Measurements from ENCODE around the gene FMN1.

The FMN1 gene

GRCh38 chr15:32879980-32880379 is 314.5 kb downstream of the FMN1 start:
- DNase-seq (ENCODE audit: low read depth), result no peak
- no peak overlapping the region for H3K4me3 ChIP-seq (ENCODE audit: low read depth, low read length)

DNA sequence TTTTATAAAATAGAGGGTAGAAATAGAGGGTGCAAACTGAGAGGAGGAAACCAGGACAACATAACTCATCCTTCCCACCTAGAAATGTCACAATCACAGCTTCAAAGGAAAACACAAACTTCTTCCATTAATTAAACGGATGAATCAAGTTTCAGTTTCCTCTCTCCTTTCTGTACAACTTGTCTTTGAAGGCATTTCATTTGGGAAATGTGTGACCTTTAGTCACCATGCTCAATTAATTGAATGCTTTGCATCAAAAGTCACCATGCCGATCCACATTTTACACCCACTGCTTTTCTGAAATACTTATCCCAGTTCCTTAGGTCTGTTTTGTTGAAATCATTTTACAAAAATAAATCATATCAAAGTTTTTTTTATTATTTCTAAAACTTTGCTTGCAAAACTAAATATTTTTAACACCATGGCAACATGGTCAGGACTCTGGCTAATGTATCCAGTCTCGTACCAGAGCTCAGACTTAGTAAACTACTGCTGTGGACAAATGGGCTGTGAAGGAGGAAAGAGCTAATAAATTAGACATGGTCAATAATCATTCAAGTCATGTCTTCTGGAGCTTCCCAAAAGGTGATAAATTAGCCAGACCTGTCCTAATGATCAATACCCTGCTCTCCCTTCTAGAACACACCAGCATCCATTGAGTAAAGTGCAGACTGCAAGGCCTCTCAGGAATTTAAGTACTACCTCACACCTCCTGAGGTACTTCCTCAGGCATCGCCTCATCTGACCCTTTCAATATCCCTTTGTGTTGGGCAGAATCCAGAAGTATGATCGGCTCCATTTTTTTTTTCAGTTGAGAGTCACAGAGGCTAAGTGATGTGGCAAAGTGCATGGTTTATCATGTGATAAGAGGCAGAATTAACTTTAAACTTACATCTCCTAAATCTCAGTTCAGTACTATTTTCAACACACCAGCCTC is 315.4 kb downstream of the FMN1 start:
- H3K4me3 ChIP-seq (ENCODE audit: low read depth, low read length), result no peak overlapping the region
- DNase-seq (ENCODE audit: low read depth), result no peak

DNA sequence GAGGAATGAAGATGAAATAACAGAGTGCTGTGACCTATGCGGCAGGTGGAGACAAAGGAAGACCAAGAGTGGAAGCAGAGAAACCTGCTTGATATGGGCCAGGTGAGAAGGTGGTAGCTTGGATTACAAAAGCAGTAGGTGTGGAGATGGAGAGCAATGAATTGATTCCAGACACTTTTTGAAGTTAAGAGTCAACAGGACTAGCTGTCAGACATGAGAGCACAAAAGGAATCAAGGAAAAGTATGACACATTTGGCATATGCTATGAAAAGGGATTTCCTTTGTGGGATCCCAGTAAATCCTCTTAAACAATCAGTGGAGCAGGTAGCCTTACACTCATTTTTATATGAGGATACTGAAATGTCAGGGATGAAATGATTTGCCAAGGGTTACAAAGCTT is 316.2 kb downstream of the FMN1 start:
- no peak for DNase-seq (ENCODE audit: low read depth)
- H3K4me3 ChIP-seq (ENCODE audit: low read depth, low read length), result no peak overlapping the region

DNA sequence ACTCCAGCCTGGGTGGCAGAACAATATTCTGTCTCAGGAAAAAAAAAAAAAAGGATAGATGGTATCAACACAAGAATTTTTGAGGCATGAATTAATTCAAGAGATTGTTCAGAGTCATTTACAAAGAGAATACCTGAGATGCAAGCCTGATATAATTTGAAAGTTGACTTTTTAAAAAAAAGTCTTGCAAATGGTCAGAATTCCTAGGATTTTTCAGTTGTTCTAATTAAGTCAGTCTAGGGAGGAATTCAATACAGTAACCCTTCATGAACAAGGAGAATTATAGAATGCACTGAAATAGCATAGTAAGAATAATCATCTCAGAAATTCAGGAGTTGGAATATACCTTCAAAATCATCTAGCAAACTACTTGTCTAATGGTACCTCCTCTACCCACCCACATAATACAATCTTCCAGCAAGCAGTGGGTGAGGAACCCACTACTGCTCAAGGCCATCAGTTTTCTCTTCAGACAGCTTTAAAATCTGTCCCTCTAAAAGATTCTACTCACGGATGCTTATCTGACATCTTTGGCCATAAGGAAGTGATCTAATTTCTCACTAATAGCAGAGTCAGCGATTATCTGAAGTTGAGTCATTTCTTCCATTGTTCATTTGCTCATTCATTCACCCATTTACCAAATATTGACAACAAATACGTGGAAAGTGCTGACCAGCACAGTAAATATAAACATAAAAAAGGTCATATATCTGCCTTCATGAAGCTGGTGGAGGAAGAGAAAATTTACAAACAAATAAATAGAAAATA is 317.1 kb downstream of the FMN1 start:
- H3K4me3 ChIP-seq (ENCODE audit: low read depth, low read length), result no peak overlapping the region
- DNase-seq (ENCODE audit: low read depth), result no peak

DNA sequence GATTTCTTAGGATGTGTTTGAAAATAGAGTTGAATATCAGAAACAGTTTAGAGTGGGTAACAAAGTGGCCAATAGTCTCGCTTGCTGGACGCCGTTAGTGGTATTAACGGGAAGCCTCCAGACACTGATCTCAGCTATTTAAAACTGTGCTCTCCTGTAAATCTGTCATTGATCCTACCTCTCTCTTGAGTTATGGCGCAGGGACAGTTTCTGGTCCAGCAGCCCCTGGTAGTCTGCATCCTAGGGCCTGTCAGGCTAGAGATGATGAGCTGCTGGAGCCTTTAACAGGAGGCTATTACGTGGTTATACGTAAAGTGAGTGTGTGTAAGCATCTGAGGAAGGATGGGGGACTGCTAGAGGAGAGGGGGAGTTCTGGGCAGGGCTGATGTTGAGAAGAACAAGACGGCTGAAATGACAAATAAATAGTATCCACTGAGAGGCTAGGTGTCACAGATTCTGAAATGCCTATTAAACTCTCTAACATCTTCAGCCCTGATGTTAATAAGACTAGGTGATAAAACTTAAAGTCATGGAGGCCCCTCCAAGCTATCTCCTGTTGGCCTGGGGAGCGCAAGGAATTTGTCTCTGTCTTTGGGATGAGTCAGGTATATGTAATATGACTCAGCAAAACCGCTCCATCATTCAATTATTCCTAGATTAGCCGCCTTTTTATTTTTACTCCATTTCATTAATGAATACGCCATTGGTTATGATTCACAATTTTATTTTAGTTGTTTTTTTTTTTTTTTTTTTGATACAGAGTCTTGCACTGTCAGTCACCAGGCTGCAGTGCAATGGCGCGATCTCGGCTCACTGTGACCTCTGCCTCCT is 321.0 kb downstream of the FMN1 start:
- no peak for DNase-seq (ENCODE audit: low read depth)
- H3K4me3 ChIP-seq (ENCODE audit: low read depth, low read length), result no peak overlapping the region

DNA sequence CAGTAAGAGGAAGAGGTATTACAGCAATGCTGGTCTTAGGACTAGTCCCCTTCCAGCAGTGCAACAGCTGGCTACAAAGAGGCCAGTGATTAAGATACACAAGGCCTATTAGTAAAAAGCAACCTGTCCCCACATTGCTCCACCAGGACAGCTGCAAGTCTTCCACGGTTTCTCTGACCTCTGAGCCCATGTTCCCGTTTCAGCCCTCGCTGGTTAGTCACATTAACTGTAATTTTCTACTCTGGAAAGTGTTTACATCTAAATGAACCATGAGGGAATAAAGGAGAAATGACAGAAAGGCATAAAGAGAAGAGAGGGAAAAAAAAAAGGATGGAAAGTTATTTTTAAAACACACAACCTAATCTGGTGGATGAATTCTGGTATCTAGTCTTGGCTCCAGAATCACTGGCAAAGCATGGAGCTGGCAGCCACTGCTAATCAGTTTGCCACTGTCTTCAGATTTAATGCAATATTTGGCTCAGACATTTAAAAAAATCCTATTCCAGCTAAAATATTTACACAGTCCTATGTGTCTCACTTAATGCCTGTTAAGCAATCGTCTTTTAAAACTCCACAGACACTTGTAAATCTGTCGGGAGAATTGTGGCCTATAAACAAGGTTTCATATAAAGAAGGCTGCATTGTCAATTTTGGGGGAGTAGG is 321.8 kb downstream of the FMN1 start:
- DNase-seq (ENCODE audit: low read depth), result peak; percentile 86
- H3K4me3 ChIP-seq (ENCODE audit: low read depth, low read length), result no peak overlapping the region

GRCh38 chr15:32871883-32872282 is 322.6 kb downstream of the FMN1 start:
- no peak overlapping the region for H3K4me3 ChIP-seq (ENCODE audit: low read depth, low read length)
- DNase-seq (ENCODE audit: low read depth), result no peak

- DNase-seq (ENCODE audit: low read depth), result peak; percentile 91
- no peak overlapping the region for H3K4me3 ChIP-seq (ENCODE audit: low read depth, low read length)
Measured at GRCh38 chr15:32870240-32871033, 324.1 kb downstream of the FMN1 start.

GRCh38 chr15:32869776-32870175 is 324.7 kb downstream of the FMN1 start:
- no peak for DNase-seq (ENCODE audit: low read depth)
- no peak overlapping the region for H3K4me3 ChIP-seq (ENCODE audit: low read depth, low read length)

DNA sequence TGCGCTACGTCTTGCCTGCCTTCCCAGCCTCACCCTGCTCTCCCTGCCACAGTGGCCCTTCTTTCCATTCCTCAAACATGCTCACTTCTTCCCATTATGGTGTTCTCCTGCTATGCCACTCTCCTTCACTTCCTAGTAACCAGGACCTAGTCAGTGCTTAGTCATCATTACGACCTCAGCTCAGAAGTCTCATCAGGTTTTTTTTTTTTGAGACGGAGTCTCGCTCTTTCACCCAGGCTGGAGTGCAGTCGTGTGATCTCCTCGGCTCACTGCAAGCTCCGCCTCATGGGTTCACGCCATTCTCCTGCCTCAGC is 327.2 kb downstream of the FMN1 start:
- DNase-seq (ENCODE audit: low read depth), result no peak
- H3K4me3 ChIP-seq (ENCODE audit: low read depth, low read length), result no peak overlapping the region

- no peak for DNase-seq (ENCODE audit: low read depth)
- no peak overlapping the region for H3K4me3 ChIP-seq (ENCODE audit: low read depth, low read length)
Measured at GRCh38 chr15:32866454-32867312, 327.8 kb downstream of the FMN1 start.

DNA sequence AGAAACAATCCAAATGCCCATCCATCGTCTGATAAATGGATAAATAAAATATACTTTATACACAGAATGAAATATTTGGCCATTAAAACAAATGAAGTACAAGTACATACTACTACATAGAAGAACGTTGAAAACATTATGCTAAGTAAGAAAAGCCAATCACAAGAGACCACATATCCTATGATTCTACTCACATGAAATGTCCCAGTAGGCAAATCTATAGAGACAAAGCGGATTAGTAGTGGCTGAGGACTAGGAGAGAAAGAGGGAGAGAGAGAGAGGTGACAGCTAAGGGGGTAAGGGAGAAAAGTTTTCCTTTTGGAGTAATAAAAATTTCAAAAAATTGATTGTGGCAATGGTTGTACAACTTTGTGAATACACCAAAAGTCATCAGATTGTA is 329.7 kb downstream of the FMN1 start:
- no peak for DNase-seq (ENCODE audit: low read depth)
- no peak overlapping the region for H3K4me3 ChIP-seq (ENCODE audit: low read depth, low read length)

GRCh38 chr15:32864051-32864450 is 330.5 kb downstream of the FMN1 start:
- H3K4me3 ChIP-seq (ENCODE audit: low read depth, low read length), result no peak overlapping the region
- DNase-seq (ENCODE audit: low read depth), result no peak

DNA sequence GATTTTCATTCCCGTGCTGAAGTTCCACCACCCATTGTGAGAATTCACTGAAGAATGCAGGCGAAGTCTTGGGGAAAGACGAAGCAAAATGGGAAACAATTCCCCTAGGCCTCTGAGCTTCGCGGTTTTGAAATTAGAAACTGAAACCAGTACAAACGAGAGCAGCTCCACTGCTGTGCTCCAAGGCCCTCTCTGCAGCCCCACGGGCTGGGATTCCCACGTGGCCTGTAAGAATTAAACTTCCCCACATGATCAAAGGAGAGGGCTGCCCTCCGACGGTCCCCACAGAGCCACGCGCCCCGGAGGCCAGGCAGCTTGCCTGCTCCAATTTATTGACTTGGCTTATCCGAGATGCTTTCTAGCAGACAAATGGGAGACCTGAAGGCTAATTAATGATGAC is 332.8 kb downstream of the FMN1 start:
- DNase-seq (ENCODE audit: low read depth), result peak; percentile 67
- no peak overlapping the region for H3K4me3 ChIP-seq (ENCODE audit: low read depth, low read length)

GRCh38 chr15:32861174-32861573 is 333.3 kb downstream of the FMN1 start:
- no peak overlapping the region for H3K4me3 ChIP-seq (ENCODE audit: low read depth, low read length)
- no peak for DNase-seq (ENCODE audit: low read depth)

DNA sequence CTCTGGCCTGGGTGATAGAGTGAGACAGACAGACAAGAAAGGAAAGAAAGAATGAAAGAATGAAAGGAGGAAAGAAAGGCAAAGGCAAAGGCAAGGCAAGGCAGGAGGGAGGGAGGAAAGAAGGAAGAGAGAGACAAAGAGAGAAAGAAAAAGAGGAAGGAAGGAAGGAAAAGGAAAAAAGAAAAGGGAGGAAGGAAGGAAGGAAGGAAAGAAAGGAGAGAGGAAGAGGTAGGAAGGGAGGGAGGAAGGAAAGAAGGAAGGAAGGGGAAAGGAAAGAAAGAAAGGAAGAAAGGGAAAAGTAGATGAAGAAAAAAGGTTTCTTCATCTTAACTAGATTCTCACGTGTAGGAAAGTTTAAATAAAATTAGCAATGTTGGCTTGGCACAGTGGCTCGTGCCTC is 334.5 kb downstream of the FMN1 start:
- H3K4me3 ChIP-seq (ENCODE audit: low read depth, low read length), result no peak overlapping the region
- no peak for DNase-seq (ENCODE audit: low read depth)

DNA sequence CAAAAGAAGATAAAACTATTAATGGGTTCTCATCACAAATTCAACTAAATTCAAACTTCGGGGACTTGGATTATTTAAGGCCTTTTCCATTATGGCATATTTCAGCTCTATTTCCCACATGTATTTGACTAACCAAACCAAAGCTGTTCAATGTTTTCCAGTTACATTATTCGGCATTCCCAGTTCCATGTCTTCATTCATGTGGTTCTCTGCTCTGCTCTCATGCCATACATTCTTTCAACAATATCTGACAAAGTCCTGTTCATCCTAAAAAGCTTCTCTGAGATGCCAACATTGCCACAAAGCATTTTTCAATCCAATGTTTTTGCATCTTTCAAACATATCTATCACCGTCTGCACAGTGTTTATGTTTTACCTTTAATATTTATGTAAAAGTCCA is 335.3 kb downstream of the FMN1 start:
- no peak overlapping the region for H3K4me3 ChIP-seq (ENCODE audit: low read depth, low read length)
- DNase-seq (ENCODE audit: low read depth), result no peak

- DNase-seq (ENCODE audit: low read depth), result no peak
- H3K4me3 ChIP-seq (ENCODE audit: low read depth, low read length), result no peak overlapping the region
Measured at GRCh38 chr15:32857732-32858131, 336.8 kb downstream of the FMN1 start.
